Tibial nerve (tissue), 4 donors: ENCODE measurements around the gene RASGRP3. TPM values are rescaled to one million over a fixed set of nuclear protein-coding genes. Genes with fewer than 3 reads are reported as not detected.

Source experiments
- DNase-seq, 2 donors: peaks; one replicate each; pipeline ENCODE4 v3.0.0-alpha.2; 2019; ENCODE audit warnings: low spot score in 2 of 2
- H3K27ac ChIP-seq, 4 donors: fragments of 200-600 bp; sonication (generic) in 3 of 4; one replicate each; pipeline ENCODE4 v1.5.1; 2017 to 2019; ENCODE audit warnings: mild to moderate bottlenecking in 1 of 4
- H3K27me3 ChIP-seq, 2 donors: fragments of 200-600 bp; sonication (generic) in 1 of 2; one replicate each; pipeline versions ENCODE4 v1.5.1 to v1.6.0; 2017 to 2019
- H3K36me3 ChIP-seq, 3 donors: fragments of 200-600 bp; sonication (generic); one replicate each; pipeline ENCODE4 v1.5.1; 2018 to 2019
- H3K4me1 ChIP-seq, 4 donors: fragments of 200-600 bp; sonication (generic) in 3 of 4; one replicate each; pipeline ENCODE4 v1.5.1; 2017 to 2019
- H3K4me3 ChIP-seq, 4 donors: fragments of 200-600 bp; sonication (generic) in 3 of 4; one replicate each; pipeline ENCODE4 v1.5.1; 2017 to 2019; ENCODE audit warnings: mild to moderate bottlenecking in 1 of 4, moderate library complexity in 1 of 4
- H3K9me3 ChIP-seq, 4 donors: fragments of 200-600 bp; sonication (generic) in 3 of 4; one replicate each; pipeline ENCODE4 v1.5.1; 2017 to 2019
- CTCF ChIP-seq, 5 experiments: fragments of 200-600 bp in 3 of 5; fragments of 450-650 bp in 2 of 5; sonication (generic) in 3 of 5; IDR thresholded peaks; one replicate each; pipeline ENCODE4 v1.5.1; 2016 to 2019; ENCODE audit warnings: antibody characterized with exemption in 5 of 5, mild to moderate bottlenecking in 3 of 5, moderate library complexity in 2 of 5
- EP300 ChIP-seq, 2 donors: sonication (generic); formaldehyde crosslinking; IDR thresholded peaks; one replicate each; pipeline ENCODE4 v1.6.1; 2017; ENCODE audit warnings: antibody characterized with exemption in 2 of 2, mild to moderate bottlenecking in 1 of 2
- POLR2A ChIP-seq, 2 donors: fragments of 450-650 bp; IDR thresholded peaks; one replicate each; pipeline ENCODE4 v1.6.1; 2017; ENCODE audit warnings: antibody characterized with exemption in 2 of 2, mild to moderate bottlenecking in 2 of 2, moderate library complexity in 2 of 2
- WGBS, 2 donors: methylation state at CpG; one replicate each; pipeline ENCODE4 v1.1.5; 2018; 5-methylcytosine and 5-hydroxymethylcytosine counted together
- total RNA-seq, 4 donors: library from RNA; depleted of rRNA; stranded (reverse); fragments of >200 nt; gene quantifications; one replicate each; pipeline ENCODE4 v1.1.0, GENCODE V29; 2016

Gene RASGRP3
- total RNA-seq: 1 to 10 TPM; 2.4 to 5.4 (median 3.9) TPM

DNA sequence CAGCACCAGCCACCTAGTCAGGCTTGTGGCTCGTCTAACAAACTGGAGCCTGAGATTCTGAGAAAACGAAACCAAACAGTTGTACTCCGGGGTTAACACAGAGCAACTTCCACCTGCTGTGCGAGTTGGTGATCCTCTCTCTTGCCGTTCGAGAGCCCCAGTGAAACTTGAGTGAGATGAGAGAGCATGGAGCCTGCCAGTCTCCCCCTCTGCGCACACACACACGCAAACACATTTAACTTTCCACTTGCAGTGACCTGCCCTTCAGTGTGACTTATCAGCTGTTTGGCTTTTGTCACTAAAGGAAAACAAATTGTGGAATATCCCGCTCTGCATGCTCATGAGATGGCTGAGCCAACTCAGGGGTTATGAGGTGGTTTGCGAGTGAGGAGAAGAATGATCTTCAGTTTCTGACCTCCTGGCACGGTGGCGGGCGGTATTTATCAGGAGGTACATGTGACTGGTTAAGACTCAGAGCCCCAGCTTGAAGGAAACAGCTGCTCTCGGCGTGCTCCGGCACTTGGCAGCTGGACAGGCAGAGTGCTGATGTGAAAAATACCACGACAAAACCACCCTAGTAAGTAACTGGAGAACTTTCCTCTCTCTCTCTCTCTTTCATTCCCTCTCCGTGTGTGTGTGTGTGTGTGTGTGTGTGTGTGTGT is at the start of gene RASGRP3:
RASGRP3 (plus strand) TSS at position 519 of the 662 bp plus-strand sequence. CDS start 38,488 bp downstream, outside the sequence.
- no peaks in the 10 kb centered on the region for H3K36me3 ChIP-seq
- peaks cover 0 to 20% (median 5%) of the 10 kb centered on the region in 4 donors for H3K4me1 ChIP-seq
- H3K27ac ChIP-seq: peak within 1 kb of the TSS; percentile 66 to 91 (median 88)
- TF ChIP-seq EP300 (IDR thresholded peaks at IDR 0.05) (peak in 1 of 2 donors; percentile 78), CTCF (IDR thresholded peaks at IDR 0.05) (no peak), POLR2A (IDR thresholded peaks at IDR 0.05) (peak in 1 of 2 donors; percentile 43)
- no peaks in the 10 kb centered on the region for H3K9me3 ChIP-seq
- 1 to 2% methylated on average over 18 of the region's 18 CpGs for WGBS, 2 donors
- peak within 1 kb of the TSS; percentile 48 to 72 (median 56) for H3K4me3 ChIP-seq
- DNase-seq: peak; percentile 67 to 81
- H3K27me3 ChIP-seq: no peaks in the 10 kb centered on the region

DNA sequence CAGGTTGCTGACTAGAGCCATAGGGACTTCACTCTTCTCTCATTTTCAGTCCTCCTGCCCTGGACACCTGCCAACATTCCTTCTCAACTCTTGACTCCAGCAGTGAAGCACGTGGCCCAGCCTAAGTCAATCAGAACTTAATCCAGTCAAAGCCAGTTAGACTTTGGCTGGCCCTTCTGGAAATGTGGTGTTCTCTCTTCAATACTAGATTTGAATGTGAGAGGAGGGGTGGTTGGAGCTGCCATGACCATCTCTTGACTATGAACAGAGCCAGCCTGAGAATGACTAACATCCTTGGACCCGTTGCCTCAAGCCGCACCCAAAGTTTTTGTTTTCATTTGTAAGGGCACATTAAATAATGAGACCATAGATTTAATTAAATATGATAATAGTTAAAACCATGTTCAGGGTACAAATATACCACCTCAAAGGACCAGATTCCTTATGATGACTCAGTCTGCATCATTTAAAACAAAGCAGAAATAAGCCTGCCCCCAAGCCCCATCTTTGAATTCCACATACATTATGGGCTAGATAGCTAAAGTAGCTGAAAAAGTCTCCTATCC is 49.7 kb upstream of the RASGRP3 start:
- Histone ChIP-seq H3K27ac (no peak overlapping the region), H3K4me3 (no peak overlapping the region), H3K36me3 (no peaks in the 10 kb centered on the region), H3K27me3 (no peaks in the 10 kb centered on the region), H3K9me3 (no peaks in the 10 kb centered on the region), H3K4me1 (peaks cover 0 to 4% (median 0%) of the 10 kb centered on the region in 4 donors)
- WGBS, 2 donors: 63 to 66% methylated on average over 3 of the region's 3 CpGs
- DNase-seq: no peak
- TF ChIP-seq EP300 (IDR thresholded peaks at IDR 0.05) (no peak), CTCF (IDR thresholded peaks at IDR 0.05) (no peak), POLR2A (IDR thresholded peaks at IDR 0.05) (no peak)

DNA sequence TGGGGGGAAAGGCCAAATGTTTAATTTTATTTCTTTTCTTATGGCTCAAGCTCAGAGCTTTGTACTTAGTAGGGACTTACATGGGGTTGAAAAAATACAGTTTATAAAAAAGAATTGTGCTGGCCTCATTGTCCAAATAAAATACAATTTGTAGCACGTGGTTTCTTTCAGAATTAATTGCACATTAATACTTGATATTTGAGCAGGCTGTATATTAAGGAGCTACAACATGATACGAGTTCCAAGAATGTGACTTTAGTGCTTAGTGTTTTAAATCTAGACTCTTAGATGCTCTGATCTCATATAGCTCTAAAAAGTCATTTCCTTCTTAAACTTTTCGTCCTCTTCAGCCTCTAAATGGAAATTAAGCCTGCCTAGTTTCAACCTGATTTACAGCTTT is 46.4 kb upstream of the RASGRP3 start:
- H3K36me3 ChIP-seq: no peaks in the 10 kb centered on the region
- no peak overlapping the region for H3K27ac ChIP-seq
- no peaks in the 10 kb centered on the region for H3K27me3 ChIP-seq
- peaks cover 0 to 30% (median 9%) of the 10 kb centered on the region in 4 donors for H3K4me1 ChIP-seq
- WGBS, 2 donors: 55 to 57% methylated on average over 3 of the region's 3 CpGs
- H3K4me3 ChIP-seq: no peak overlapping the region
- H3K9me3 ChIP-seq: no peaks in the 10 kb centered on the region
- TF ChIP-seq POLR2A (IDR thresholded peaks at IDR 0.05) (no peak), CTCF (IDR thresholded peaks at IDR 0.05) (no peak), EP300 (IDR thresholded peaks at IDR 0.05) (no peak)
- no peak for DNase-seq

- H3K27ac ChIP-seq: peak overlapping the region in 1 of 4 donors; percentile 3
- 49 to 51% methylated on average over 1 of the region's 1 CpG for WGBS, 2 donors
- no peaks in the 10 kb centered on the region for H3K9me3 ChIP-seq
- H3K27me3 ChIP-seq: no peaks in the 10 kb centered on the region
- TF ChIP-seq POLR2A (IDR thresholded peaks at IDR 0.05) (no peak), EP300 (IDR thresholded peaks at IDR 0.05) (no peak), CTCF (IDR thresholded peaks at IDR 0.05) (no peak)
- H3K4me3 ChIP-seq: no peak overlapping the region
- H3K36me3 ChIP-seq: no peaks in the 10 kb centered on the region
- DNase-seq: no peak
- peaks cover 0 to 37% (median 7%) of the 10 kb centered on the region in 4 donors for H3K4me1 ChIP-seq
These were observed 45.6 kb upstream of the RASGRP3 start for GRCh38 chr2:33430856-33431255.

GRCh38 chr2:33432871-33433270 is 43.6 kb upstream of the RASGRP3 start:
- Histone ChIP-seq H3K9me3 (no peaks in the 10 kb centered on the region), H3K27me3 (no peaks in the 10 kb centered on the region), H3K4me3 (no peak overlapping the region), H3K36me3 (no peaks in the 10 kb centered on the region), H3K27ac (peak overlapping the region in 3 of 4 donors; percentile 50 to 83 (median 72)), H3K4me1 (peaks cover 0 to 57% (median 13%) of the 10 kb centered on the region in 4 donors)
- 60 to 63% methylated on average over 2 of the region's 2 CpGs for WGBS, 2 donors
- no peak for TF ChIP-seq POLR2A (IDR thresholded peaks at IDR 0.05)
- no peak for TF ChIP-seq EP300 (IDR thresholded peaks at IDR 0.05)
- no peak for TF ChIP-seq CTCF (IDR thresholded peaks at IDR 0.05)
- DNase-seq: no peak
